DMS79 (cell line): ENCODE results near the gene SGIP1.
A peak's percentile ranks its signal among the peaks of the same experiment; 100 is the strongest.
"Not testable (repeated sequence)": the region's sequence is repeated elsewhere in the genome, so short reads cannot be mapped to it uniquely, and the experiment has no call there.

Experiments used
- DNase-seq: peaks from one replicate; lab custom pipeline; 2025; lab: John Stamatoyannopoulos, UW

Gene SGIP1

GRCh38 chr1:66682106-66682505 is 148.2 kb downstream of the SGIP1 start:
- no peak for DNase-seq

- no peak for DNase-seq
Observed at GRCh38 chr1:66684353-66684752, 150.4 kb downstream of the SGIP1 start.

- no peak for DNase-seq
Observed at GRCh38 chr1:66685265-66685664, 151.3 kb downstream of the SGIP1 start.

GRCh38 chr1:66685670-66686069 is 151.7 kb downstream of the SGIP1 start:
- no peak for DNase-seq

- no peak for DNase-seq
Observed at GRCh38 chr1:66686406-66686805, 152.5 kb downstream of the SGIP1 start.

GRCh38 chr1:66687358-66687757 is 153.4 kb downstream of the SGIP1 start:
- no peak for DNase-seq

DNA sequence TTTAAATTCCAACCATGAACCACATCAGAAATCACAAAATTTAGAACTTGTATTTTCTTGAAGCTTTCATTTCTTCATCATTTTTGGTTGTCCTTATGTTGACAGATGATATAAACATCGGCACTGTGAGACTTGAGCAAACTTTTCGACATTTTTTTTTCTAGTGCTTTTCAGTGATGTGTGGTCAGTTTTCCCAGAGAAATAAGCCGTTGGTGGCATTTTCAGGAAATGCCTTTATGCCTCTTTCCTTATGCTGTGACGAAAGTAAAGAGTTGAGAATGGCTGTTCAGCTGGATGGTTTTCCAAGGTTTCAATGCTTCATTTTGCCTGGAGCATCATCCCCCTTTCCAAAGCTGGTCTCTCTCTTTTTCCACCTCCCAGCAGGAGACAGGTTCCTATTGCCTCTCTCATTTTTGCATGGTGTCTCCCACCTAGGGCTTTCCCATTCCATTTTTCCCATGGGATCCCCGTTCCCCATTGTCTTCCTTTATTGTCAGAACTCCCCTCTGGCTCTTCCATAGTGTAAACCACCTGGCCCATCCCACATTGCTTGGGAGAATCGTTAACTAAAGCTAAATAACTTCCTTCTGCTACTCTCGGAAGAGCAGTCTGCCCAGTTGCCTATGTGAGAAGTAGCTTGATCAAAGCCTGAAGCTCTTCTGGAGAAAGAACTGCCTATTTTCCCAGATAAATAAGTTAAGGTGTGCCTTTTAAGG is 156.9 kb downstream of the SGIP1 start:
- no peak for DNase-seq

GRCh38 chr1:66692681-66693080 is 158.7 kb downstream of the SGIP1 start:
- no peak for DNase-seq

GRCh38 chr1:66693856-66694255 is 159.9 kb downstream of the SGIP1 start:
- no peak for DNase-seq

- no peak for DNase-seq
Observed at GRCh38 chr1:66695116-66695515, 161.2 kb downstream of the SGIP1 start.

DNA sequence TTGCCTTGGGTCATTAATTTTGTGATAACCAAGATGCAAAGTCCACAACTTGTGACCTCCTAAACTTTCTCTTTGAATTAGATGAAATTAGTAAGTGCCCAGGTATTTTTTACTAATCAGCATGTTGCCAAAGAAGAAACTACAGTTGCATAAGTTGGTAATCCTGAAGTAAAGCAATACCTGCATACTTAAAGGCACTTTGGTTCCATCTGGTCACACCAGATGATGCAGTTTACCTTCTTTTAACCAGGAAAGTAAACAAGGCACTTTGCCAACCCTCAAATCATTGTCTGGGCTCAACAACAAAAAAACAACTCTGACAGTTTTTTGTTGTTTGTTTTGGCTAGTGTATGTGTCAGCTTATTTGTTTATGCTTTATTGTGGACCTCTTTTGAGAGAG is 162.8 kb downstream of the SGIP1 start:
- DNase-seq = peak; percentile 76

GRCh38 chr1:66699213-66699612 is 165.3 kb downstream of the SGIP1 start:
- no peak for DNase-seq

GRCh38 chr1:66704177-66704875 is 170.4 kb downstream of the SGIP1 start:
- DNase-seq = no peak

DNA sequence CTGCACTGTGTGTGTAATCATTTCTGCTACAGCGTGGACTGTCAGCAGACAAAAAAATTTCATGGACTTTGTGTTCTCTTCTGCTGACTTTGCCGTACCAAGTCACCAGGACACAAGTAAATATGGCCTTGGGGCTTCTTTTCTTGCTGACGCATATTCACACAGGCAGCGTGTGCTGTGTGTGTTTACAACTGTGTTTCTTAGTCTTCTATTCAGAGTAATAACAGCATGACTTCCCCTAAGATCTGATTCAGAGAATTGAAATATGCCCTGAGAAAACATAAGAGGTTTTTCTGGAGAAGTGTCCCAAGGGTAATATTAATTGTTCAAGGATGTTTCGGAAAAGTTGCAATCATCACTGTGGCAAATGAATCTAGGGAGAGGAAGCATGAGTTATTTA is 171.2 kb downstream of the SGIP1 start:
- DNase-seq = peak; percentile 36

GRCh38 chr1:66711420-66711819 is 177.5 kb downstream of the SGIP1 start:
- DNase-seq = no peak

GRCh38 chr1:66712839-66713238 is 178.9 kb downstream of the SGIP1 start:
- no peak for DNase-seq

GRCh38 chr1:66723985-66724384 is 190.0 kb downstream of the SGIP1 start:
- no peak for DNase-seq

- DNase-seq = peak; percentile 61
Observed at GRCh38 chr1:66725885-66726665, 192.1 kb downstream of the SGIP1 start.

GRCh38 chr1:66728021-66728420 is 194.1 kb downstream of the SGIP1 start:
- no peak for DNase-seq

- not testable (repeated sequence) for DNase-seq
Observed at GRCh38 chr1:66728716-66729115, 194.8 kb downstream of the SGIP1 start.

DNA sequence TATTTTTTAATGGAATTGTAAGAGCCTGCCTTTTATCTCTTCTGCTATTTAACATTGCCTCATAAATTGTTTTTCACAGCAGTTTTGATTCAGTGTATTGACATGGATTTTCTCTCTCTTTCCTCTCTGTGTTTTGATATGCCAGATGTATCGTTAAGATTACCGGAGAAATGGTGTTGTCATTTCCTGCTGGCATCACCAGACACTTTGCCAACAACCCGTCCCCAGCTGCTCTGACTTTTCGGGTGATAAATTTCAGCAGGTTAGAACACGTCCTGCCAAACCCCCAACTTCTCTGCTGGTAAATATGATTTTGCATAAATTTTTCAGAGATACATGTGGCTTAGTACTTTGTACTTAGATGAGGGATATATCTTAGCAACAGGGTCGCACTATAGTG is 195.2 kb downstream of the SGIP1 start:
- DNase-seq = no peak

GRCh38 chr1:66729523-66729922 is 195.6 kb downstream of the SGIP1 start:
- DNase-seq = no peak

DNA sequence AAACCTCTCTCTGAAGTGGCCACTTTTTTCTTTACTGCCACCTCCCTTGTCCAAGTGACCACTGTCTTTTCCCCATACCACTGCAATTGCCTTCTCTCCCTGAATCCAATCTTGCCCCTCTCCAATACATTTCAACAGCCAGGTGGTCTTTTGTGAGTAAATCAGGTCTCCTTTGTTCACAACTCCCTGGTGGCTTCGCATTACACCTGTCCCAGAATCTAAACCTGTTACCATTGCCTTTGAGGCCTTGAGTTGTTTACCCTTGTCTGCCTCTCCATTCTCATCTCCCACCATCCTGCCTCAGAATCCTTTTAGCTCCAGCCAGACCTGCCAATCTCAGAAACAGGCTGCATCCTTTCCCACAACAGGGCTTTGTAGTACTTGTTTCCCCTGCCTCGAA is 196.5 kb downstream of the SGIP1 start:
- DNase-seq = no peak
